GM12865 (cell line): ENCODE data around the gene PRAMEF12.
"Not testable (repeated sequence)": the region's sequence is repeated elsewhere in the genome, so short reads cannot be mapped to it uniquely, and the experiment has no call there.

ENCODE experiments used
- DNase-seq: peaks from one replicate; pipeline ENCODE4 v3.0.0; 2010; ENCODE audit warnings: low read depth
- H3K4me3 ChIP-seq: 2 replicates; pipeline ENCODE4 v1.5.1; 2011; ENCODE audit warnings: mild to moderate bottlenecking, low read depth, low read length, control low read depth
- TF ChIP-seq, protein P1 (sequence below): IDR thresholded peaks from 2 replicates; pipeline ENCODE4 v1.5.1; 2011; ENCODE audit warnings: low read length, control low read depth, low read depth, inconsistent platforms; ENCODE audit not compliant: insufficient read depth; ENCODE audit errors: missing control alignments

PRAMEF12 gene

DNA sequence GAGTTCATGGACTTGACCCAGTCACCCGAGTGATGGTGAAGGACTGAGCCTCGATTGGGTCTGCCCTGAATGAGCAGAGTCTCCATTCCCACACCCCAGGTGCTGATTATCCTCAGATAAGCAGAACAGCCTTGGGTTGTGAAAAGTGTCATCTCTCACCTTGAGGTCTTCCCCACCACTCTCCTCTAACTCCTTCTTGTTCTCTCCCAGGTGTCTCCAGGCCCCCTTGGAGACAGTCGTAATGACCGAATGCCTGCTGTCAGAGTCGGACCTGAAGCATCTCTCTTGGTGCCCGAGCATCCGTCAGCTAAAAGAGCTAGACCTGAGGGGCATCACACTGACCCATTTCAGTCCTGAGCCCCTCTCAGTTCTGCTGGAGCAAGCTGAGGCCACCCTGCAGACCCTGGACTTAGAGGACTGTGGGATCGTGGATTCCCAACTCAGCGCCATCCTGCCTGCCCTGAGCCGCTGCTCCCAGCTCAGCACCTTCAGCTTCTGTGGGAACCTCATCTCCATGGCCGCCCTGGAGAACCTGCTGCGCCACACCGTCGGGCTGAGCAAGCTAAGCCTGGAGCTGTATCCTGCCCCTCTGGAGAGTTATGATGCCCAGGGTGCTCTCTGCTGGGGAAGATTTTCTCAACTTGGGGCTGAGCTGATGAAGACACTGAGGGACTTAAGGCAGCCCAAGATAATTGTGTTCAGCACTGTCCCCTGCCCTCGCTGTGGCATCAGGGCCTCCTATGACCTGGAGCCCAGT, 3.4 kb downstream of the PRAMEF12 start:
- DNase-seq: no peak
- H3K4me3 ChIP-seq: no peak overlapping the region

DNA sequence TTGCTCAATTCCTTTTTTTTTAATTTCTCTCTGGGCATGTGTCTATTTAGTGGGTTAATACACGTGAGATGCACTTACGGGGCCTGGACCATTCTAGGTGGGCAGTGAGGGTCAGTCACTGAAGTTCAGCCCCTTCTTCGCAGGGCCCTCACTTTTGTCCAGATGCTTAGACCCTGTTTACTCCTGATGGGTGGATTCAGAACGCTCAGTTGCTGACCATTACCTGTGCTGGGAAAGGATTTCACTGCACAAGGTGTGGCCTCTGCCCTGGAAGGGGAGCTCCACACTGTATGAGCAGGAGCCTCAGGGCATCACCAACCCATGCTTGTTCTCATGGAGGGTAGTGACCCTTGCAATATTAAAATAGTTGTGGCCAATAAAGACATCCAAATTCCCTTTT, 4.5 kb downstream of the PRAMEF12 start:
- DNase-seq: no peak
- TF ChIP-seq, protein P1, sequence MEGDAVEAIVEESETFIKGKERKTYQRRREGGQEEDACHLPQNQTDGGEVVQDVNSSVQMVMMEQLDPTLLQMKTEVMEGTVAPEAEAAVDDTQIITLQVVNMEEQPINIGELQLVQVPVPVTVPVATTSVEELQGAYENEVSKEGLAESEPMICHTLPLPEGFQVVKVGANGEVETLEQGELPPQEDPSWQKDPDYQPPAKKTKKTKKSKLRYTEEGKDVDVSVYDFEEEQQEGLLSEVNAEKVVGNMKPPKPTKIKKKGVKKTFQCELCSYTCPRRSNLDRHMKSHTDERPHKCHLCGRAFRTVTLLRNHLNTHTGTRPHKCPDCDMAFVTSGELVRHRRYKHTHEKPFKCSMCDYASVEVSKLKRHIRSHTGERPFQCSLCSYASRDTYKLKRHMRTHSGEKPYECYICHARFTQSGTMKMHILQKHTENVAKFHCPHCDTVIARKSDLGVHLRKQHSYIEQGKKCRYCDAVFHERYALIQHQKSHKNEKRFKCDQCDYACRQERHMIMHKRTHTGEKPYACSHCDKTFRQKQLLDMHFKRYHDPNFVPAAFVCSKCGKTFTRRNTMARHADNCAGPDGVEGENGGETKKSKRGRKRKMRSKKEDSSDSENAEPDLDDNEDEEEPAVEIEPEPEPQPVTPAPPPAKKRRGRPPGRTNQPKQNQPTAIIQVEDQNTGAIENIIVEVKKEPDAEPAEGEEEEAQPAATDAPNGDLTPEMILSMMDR: no peak
- no peak overlapping the region for H3K4me3 ChIP-seq

More for the DNA sequence above, 3.4 kb downstream of the PRAMEF12 start:
- TF ChIP-seq, protein P1: no peak

DNA sequence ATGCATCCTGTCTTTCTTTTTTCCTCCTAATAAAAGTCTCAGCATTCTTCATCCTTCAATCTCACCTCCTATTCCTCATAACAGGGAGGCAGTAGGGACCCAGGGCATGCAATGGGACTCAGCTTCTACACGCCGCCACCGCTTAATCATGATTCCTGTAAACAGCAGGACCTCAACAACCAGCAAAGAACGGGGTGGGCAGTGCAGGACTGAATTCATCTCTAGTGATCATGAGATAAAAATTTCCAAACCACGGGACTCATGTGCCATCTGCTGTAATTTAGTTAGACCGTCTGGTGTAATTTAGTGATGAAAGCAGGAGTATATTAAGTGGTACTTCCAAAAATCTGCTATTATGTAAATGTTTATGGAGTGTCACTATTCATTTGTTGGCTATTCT, 5.4 kb downstream of the PRAMEF12 start:
- no peak overlapping the region for H3K4me3 ChIP-seq
- DNase-seq: no peak
- TF ChIP-seq, protein P1: no peak

DNA sequence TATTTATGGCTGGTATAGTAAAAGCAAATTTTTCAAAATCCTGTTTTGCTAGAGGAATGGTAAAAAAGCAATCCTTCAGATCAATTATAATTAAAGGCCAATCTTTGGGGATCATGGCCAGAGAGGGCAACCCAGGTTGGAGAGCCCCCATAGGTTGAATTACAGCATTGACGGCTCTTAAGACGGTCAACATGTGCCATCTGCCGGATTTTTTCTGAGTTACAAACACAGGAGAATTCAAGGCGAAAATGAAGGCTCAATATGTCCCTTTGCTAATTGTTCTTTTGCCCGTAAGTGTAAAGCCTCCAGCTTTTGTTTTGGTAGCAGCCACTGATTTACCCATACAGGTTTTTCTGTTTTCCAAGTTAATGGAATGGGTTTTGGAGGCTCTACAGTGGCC, 8.0 kb downstream of the PRAMEF12 start:
- H3K4me3 ChIP-seq, DNase-seq: not testable (repeated sequence)

DNA sequence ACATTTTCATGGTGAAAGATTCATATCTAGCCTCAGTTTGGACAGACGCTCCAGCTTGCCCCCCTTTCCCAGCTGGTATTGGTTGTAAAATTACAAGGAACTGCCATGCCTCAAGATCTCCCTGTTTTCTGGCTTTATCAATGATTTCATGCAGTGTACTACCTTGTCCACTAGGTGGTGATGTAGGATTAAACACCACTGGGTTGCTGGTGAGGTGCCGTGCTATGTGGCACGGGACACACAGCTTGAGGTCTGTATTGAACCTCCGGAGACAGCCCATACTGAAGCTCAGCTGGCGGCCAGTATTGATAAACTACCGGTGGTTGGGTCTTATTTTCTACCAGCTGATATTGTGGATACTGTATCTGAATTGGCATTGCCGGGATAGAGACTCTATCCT, 10.2 kb downstream of the PRAMEF12 start:
- TF ChIP-seq, protein P1: peak; percentile 2
- not testable (repeated sequence) for DNase-seq, H3K4me3 ChIP-seq

DNA sequence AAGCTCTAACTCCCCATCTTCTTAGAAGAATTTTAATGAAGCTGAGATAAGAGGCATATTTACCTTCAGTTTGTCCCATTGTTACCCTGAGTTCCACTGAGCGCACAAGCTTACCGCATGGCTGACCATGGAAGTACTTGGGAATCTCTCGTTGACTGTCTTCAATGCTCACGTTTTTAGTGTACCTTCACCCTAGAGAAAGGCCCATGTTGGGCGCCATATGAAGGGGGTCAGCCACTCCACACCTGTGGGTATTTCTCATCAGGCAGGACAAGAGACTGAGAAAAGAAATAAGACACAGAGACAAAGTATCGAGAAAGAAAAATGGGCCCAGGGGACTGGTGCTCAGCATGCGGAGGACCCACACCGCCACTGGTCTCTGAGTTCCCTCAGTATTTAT, 11.2 kb downstream of the PRAMEF12 start:
- not testable (repeated sequence) for H3K4me3 ChIP-seq, DNase-seq

DNA sequence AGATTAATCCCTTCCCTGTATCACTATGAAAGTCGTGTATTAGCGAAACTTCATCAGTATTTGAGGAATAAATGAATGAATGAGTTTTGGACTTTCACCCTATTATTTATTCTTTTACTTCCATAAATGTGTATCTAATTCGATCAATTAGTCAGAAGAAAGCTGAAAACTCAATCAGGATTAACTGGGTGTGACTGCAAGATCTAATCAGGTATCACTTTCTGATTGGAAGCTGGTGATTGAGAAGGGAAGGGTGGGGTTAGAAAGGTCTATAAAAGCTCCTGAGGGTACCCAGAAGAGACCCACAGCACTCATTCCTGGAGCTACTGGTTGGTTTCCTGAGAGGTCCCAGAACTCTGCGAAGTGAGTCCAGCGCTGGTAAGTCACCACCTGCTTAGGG, 17.6 kb downstream of the PRAMEF12 start, which contains the start of gene PRAMEF1:
TSS of gene PRAMEF1 (plus strand) at position 301 of the 400 bp plus-strand sequence. CDS start 1,831 bp downstream, outside the sequence.
- not testable (repeated sequence) for DNase-seq, H3K4me3 ChIP-seq

DNA sequence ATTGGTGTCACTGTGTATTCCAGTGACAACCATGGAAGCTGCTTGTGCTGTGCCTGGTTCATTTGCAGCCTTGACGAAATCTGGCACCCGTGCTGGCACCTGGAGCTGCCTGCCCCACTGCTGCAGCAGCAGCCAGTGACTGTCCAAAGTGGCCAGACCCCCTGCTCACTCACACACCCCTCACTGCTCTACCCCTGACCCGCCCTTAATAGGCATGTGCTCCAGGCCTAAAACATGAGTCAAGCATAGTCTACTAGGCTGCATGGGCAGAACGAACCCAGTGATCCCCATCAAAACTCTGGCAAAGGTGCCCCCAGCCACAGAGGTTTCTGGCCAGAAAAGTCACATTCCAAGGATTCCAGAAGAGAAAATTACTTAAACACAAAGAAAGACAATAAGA, 25.4 kb downstream of the PRAMEF12 start:
- TF ChIP-seq, protein P1: no peak
- no peak for DNase-seq
- no peak overlapping the region for H3K4me3 ChIP-seq

DNA sequence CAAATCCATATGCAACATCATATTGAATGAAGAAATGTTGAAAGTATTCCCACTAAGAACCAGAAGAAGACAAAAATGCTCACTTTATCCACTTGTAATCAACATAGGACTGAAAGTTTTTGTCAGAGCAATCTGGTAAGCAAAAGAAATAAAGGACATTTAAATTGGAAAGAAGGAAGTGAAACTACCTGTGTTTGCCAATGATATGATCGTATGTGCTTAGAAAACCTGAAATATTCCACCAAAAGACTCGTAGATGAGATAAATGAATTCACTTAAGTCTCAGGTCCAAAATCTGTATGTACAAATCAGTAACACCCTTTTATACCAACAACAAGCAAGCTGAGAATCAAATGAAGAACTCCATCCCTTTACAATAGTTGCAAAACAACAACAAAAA, 26.2 kb downstream of the PRAMEF12 start:
- no peak for DNase-seq
- TF ChIP-seq, protein P1: no peak
- H3K4me3 ChIP-seq: no peak overlapping the region
